Tibial nerve (tissue), 4 donors: ENCODE measurements around the gene PTPRR. TPM values are rescaled to one million over a fixed set of nuclear protein-coding genes. Genes with fewer than 3 reads are reported as not detected.

ENCODE experiments used
- DNase-seq, 2 donors: peaks; one replicate each; pipeline ENCODE4 v3.0.0-alpha.2; 2019; ENCODE audit warnings: low spot score in 2 of 2
- H3K27ac ChIP-seq, 4 donors: fragments of 200-600 bp; sonication (generic) in 3 of 4; one replicate each; pipeline ENCODE4 v1.5.1; 2017 to 2019; ENCODE audit warnings: mild to moderate bottlenecking in 1 of 4
- H3K27me3 ChIP-seq, 2 donors: fragments of 200-600 bp; sonication (generic) in 1 of 2; one replicate each; pipeline versions ENCODE4 v1.5.1 to v1.6.0; 2017 to 2019
- H3K36me3 ChIP-seq, 3 donors: fragments of 200-600 bp; sonication (generic); one replicate each; pipeline ENCODE4 v1.5.1; 2018 to 2019
- H3K4me1 ChIP-seq, 4 donors: fragments of 200-600 bp; sonication (generic) in 3 of 4; one replicate each; pipeline ENCODE4 v1.5.1; 2017 to 2019
- H3K4me3 ChIP-seq, 4 donors: fragments of 200-600 bp; sonication (generic) in 3 of 4; one replicate each; pipeline ENCODE4 v1.5.1; 2017 to 2019; ENCODE audit warnings: mild to moderate bottlenecking in 1 of 4, moderate library complexity in 1 of 4
- H3K9me3 ChIP-seq, 4 donors: fragments of 200-600 bp; sonication (generic) in 3 of 4; one replicate each; pipeline ENCODE4 v1.5.1; 2017 to 2019
- EP300 ChIP-seq, 2 donors: sonication (generic); formaldehyde crosslinking; IDR thresholded peaks; one replicate each; pipeline ENCODE4 v1.6.1; 2017; ENCODE audit warnings: antibody characterized with exemption in 2 of 2, mild to moderate bottlenecking in 1 of 2
- POLR2A ChIP-seq, 2 donors: fragments of 450-650 bp; IDR thresholded peaks; one replicate each; pipeline ENCODE4 v1.6.1; 2017; ENCODE audit warnings: antibody characterized with exemption in 2 of 2, mild to moderate bottlenecking in 2 of 2, moderate library complexity in 2 of 2
- WGBS, 2 donors: methylation state at CpG; one replicate each; pipeline ENCODE4 v1.1.5; 2018; 5-methylcytosine and 5-hydroxymethylcytosine counted together
- total RNA-seq, 4 donors: library from RNA; depleted of rRNA; stranded (reverse); fragments of >200 nt; gene quantifications; one replicate each; pipeline ENCODE4 v1.1.0, GENCODE V29; 2016
- TF ChIP-seq, protein P1 (sequence below), 5 experiments: fragments of 200-600 bp in 3 of 5; fragments of 450-650 bp in 2 of 5; sonication (generic) in 3 of 5; IDR thresholded peaks; one replicate each; pipeline ENCODE4 v1.5.1; 2016 to 2019; ENCODE audit warnings: antibody characterized with exemption in 5 of 5, mild to moderate bottlenecking in 3 of 5, moderate library complexity in 2 of 5

PTPRR gene
- total RNA-seq, 4 donors from 2014 or later = not detected

DNA sequence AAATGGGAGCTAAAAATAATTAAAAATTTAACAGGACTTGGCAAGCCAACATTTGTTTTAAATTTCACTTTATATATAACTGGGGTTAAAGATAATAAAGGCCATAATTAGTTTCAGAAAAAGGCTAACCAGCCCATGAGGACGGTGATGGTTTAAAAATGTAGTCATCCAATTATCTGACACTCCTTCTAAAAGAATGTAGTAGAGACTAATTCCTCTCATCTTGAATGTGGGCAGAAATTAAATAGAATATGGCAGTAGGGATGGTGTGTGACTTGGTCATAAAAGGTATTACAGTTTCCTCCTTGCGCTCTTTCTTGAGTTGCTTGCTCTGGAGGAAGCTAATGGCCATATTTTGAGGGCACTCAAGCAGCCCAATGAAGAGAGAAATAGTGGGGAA lies 234.2 kb downstream of the PTPRR start:
- 81% methylated on average over 2 of the region's 2 CpGs for WGBS, 2 donors
- no peaks in the 10 kb centered on the region for H3K27me3 ChIP-seq
- H3K4me1 ChIP-seq = no peaks in the 10 kb centered on the region
- H3K4me3 ChIP-seq = no peak overlapping the region
- no peaks in the 10 kb centered on the region for H3K36me3 ChIP-seq
- H3K27ac ChIP-seq = no peak overlapping the region
- H3K9me3 ChIP-seq = no peaks in the 10 kb centered on the region
- TF ChIP-seq, protein P1, sequence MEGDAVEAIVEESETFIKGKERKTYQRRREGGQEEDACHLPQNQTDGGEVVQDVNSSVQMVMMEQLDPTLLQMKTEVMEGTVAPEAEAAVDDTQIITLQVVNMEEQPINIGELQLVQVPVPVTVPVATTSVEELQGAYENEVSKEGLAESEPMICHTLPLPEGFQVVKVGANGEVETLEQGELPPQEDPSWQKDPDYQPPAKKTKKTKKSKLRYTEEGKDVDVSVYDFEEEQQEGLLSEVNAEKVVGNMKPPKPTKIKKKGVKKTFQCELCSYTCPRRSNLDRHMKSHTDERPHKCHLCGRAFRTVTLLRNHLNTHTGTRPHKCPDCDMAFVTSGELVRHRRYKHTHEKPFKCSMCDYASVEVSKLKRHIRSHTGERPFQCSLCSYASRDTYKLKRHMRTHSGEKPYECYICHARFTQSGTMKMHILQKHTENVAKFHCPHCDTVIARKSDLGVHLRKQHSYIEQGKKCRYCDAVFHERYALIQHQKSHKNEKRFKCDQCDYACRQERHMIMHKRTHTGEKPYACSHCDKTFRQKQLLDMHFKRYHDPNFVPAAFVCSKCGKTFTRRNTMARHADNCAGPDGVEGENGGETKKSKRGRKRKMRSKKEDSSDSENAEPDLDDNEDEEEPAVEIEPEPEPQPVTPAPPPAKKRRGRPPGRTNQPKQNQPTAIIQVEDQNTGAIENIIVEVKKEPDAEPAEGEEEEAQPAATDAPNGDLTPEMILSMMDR (IDR thresholded peaks at IDR 0.05) = no peak
- TF ChIP-seq POLR2A (IDR thresholded peaks at IDR 0.05) = no peak
- DNase-seq = no peak

DNA sequence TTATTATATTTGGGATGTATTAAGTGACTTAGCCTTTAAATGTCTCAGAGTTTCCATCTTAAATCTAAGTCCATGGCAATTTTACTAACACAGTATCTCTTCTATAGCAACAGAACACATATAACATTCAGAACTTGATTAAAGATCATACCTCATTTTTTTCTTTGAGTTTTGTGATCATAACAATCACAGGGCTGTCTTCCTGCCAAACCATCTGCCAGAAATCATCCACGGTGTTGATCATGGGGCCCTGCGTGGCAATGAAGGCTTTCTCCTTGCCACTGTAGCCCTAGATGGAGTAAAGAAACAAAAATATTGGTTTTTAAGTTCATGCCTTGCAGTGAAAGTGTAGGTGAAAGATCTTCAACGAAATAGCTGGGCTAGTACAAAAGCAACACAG lies 236.6 kb downstream of the PTPRR start:
- no peaks in the 10 kb centered on the region for H3K9me3 ChIP-seq
- no peak for DNase-seq
- H3K27me3 ChIP-seq = no peaks in the 10 kb centered on the region
- no peak overlapping the region for H3K4me3 ChIP-seq
- H3K4me1 ChIP-seq = no peaks in the 10 kb centered on the region
- no peak overlapping the region for H3K27ac ChIP-seq
- 63 to 64% methylated on average over 3 of the region's 3 CpGs for WGBS, 2 donors
- TF ChIP-seq POLR2A (IDR thresholded peaks at IDR 0.05) (no peak), EP300 (IDR thresholded peaks at IDR 0.05) (no peak)
- TF ChIP-seq, protein P1 (IDR thresholded peaks at IDR 0.05) = no peak
- H3K36me3 ChIP-seq = no peaks in the 10 kb centered on the region

DNA sequence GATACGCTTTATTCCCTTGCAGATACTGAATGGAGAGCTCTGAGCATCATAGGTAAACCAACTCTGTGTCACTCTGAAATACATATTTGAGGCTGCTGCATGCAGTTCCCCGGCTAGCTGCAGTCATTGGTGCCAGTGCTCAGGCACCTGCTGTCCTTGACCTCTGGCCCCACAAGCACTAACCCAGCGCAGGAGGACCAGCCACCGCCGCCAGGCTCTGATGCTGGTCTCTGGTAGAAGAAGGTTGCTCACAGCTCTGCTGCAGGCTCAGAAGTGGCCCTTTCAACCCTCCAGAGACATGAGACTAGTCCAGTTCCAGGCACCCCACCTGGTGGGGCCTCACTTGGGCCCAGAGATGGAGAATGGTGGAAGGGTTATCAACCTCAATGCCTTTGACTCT lies 248.8 kb downstream of the PTPRR start:
- Histone ChIP-seq H3K27me3 (no peaks in the 10 kb centered on the region), H3K4me3 (no peak overlapping the region), H3K27ac (no peak overlapping the region), H3K36me3 (no peaks in the 10 kb centered on the region), H3K4me1 (no peaks in the 10 kb centered on the region), H3K9me3 (no peaks in the 10 kb centered on the region)
- DNase-seq = no peak
- TF ChIP-seq EP300 (IDR thresholded peaks at IDR 0.05) = no peak
- TF ChIP-seq POLR2A (IDR thresholded peaks at IDR 0.05) = no peak
- TF ChIP-seq, protein P1 (IDR thresholded peaks at IDR 0.05) = no peak
- 88 to 91% methylated on average over 2 to 5 of the region's 5 CpGs for WGBS, 2 donors

DNA sequence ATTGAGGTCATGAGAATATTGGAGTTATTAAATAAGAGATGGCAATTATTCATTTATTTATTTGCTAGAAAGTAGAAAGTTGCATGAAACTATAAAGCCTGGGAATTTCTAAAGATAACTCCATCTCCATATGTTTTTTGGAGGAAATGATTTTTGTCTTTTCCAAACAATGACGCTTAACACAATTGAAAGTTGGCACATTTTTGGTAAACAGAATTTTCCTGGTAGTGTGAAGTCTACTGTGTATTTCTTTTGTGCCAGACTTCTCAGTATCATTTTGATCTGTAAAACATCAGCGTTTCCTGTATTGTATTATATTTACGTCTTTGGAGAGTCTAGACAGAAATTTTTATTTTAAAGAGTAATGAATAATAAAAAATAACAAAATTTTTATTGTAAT lies 249.6 kb downstream of the PTPRR start:
- no peak overlapping the region for H3K27ac ChIP-seq
- no peak for DNase-seq
- TF ChIP-seq EP300 (IDR thresholded peaks at IDR 0.05) (no peak), POLR2A (IDR thresholded peaks at IDR 0.05) (no peak)
- TF ChIP-seq, protein P1 (IDR thresholded peaks at IDR 0.05) = no peak
- H3K27me3 ChIP-seq = no peaks in the 10 kb centered on the region
- no peak overlapping the region for H3K4me3 ChIP-seq
- no peaks in the 10 kb centered on the region for H3K4me1 ChIP-seq
- H3K36me3 ChIP-seq = no peaks in the 10 kb centered on the region
- WGBS, 2 donors = 51 to 56% methylated on average over 3 of the region's 3 CpGs
- no peaks in the 10 kb centered on the region for H3K9me3 ChIP-seq

DNA sequence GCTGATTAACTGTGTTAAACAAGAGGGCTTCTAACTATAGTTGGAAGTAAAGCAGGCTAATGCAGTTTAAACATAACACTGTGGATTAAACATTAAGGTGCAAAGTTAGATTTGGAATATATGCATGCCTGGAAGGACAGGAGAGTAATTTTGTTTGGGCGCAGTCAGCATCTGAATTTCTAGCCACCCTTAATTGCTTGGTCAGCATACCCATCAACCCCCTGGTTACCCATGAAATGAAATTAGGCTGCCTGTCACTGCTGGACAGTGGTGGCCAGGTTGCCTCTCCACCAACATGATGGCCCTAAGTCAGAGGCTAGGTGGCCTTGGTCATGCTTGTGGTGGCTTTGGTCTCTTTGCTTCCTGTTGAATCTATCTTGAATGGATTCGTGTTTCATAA lies 253.3 kb downstream of the PTPRR start:
- WGBS, 2 donors = 96 to 98% methylated on average over 2 of the region's 2 CpGs
- no peaks in the 10 kb centered on the region for H3K36me3 ChIP-seq
- H3K9me3 ChIP-seq = no peaks in the 10 kb centered on the region
- DNase-seq = no peak
- H3K27ac ChIP-seq = no peak overlapping the region
- no peaks in the 10 kb centered on the region for H3K27me3 ChIP-seq
- no peak overlapping the region for H3K4me3 ChIP-seq
- no peaks in the 10 kb centered on the region for H3K4me1 ChIP-seq
- TF ChIP-seq, protein P1 (IDR thresholded peaks at IDR 0.05) = no peak
- TF ChIP-seq POLR2A (IDR thresholded peaks at IDR 0.05) (no peak), EP300 (IDR thresholded peaks at IDR 0.05) (no peak)
